Measurements from ENCODE around the gene OR51A2.

- TF ChIP-seq EP300 (IDR thresholded peaks at IDR 0.05; ENCODE audit: low read depth) (no peak), CTCF (IDR thresholded peaks at IDR 0.05) (no peak)
Observed at GRCh38 chr11:4921796-4922195, 33.7 kb downstream of the OR51A2 start.
